GM21576 (cell line): Measurements from ENCODE around the gene SSBP1.
"Not testable (repeated sequence)": the region's sequence is repeated elsewhere in the genome, so short reads cannot be mapped to it uniquely, and the experiment has no call there.

ENCODE experiments used
- ATAC-seq: cut with Tn5 transposase; IDR thresholded peaks from one replicate; pipeline ENCODE4 v1.9.1; 2021; ENCODE audit warnings: mild to moderate bottlenecking, moderate library complexity; ENCODE audit not compliant: unreplicated experiment

Gene SSBP1, protein sequence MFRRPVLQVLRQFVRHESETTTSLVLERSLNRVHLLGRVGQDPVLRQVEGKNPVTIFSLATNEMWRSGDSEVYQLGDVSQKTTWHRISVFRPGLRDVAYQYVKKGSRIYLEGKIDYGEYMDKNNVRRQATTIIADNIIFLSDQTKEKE

DNA sequence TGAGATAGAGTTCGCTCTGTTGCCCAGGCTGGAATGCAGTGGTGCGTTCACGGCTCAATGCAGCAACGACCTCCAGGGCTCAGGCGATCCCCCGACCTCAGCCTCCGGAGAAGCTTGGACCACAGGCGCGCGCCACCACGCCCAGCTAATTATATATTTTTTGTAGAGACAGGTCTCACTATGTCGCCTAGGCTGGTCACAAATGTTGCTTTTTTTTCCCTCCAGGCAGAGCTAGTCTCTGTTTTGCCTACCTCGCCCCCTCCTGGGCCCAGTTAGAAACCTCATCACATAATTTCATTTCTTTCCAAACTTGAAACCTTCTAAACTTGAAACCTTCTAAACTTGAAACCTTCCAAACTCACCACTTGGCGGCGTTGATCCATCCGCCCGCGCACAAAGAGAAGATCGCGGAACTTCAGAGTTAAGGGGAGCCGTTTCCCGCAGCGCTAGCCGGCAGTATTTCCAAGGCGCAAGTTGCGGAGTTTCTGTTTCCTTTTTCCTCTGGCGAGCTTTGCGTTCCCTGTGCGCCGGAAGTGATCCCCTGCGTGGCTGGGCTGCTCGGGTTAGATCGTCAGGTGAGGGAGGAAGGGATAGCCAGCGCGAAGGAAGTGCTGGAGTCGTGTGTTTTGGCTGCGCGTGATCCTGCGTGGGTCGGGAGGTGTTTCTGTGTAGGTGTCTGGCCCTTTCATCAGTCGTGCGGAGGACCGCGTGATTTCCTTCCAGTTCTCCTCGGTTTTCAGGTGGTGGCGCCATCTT lies at the start of gene SSBP1:
Gene SSBP1, plus strand, starts transcription at position 523 of the 756 bp plus-strand sequence. CDS start 809 bp downstream, outside the sequence.
- peak; percentile 93 for ATAC-seq

DNA sequence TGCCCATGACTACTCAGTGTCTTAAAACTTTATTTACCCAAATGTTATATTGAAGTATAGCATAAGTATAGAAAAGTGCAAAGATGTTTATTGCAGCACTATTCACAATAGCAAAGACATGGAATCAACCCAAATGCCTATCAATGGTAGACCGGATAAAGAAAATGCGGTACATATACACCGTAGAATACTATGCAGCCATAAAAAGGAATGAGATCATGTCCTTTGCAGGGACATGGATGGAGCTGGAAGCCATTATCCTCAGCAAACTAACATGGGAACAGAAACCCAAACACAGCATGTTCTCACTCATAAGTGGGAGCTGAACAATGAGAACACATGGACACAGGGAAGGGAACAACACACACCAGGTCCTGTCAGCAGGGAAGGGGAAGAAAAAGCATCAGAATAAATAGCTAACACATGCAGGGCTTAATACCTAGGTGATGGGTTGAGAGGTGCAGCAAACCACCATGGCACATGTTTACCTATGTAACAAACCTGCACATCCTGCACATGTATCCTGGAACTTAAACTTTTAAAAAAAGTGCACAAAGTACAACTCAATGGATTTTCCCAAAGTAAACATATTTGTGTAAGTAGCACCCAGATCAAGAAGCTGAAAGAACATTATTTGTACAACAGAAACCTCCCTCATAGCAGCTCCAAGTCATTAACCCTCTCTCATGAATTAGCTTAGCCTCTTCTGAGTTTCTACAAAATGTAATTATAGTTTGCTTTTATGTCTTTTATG lies 48.9 kb upstream of the SSBP1 start:
- ATAC-seq, result not testable (repeated sequence)

DNA sequence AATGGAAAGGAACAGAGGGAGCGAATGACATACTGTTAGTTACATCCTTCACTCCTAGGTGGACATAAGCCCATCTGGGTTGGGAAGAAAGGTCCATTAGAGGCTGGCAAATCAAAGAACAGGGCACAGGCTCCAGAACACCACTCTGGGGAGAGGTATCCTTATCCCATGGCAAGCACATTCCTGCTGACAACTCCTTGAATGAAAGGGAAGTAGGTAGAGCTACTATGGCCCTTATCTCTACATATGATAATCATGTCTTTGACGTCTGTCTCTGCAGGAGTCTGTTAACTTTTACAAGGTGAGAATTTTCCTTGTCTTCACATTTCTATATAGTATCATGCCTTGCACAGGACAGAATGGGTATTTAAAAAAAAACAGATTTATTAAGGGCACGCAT lies 46.6 kb upstream of the SSBP1 start:
- ATAC-seq, result no peak

DNA sequence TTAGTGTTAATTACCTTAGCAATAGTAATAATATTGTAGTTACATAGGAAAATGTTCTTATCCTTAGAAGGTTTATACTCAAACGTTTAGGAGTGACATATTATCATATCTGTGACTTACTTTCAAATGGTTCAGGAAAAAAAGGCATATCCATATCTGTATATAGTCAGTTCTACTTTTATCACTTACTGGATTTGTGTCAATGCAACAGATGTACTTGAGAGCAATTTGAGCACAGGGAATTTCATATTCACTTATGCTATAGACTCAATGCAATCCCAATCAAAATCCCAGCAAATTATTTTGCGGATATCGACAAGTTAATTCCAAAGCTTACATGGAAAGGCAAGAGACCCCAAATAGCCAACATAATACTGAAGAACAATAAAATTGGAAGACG lies 46.2 kb upstream of the SSBP1 start:
- ATAC-seq, result no peak

DNA sequence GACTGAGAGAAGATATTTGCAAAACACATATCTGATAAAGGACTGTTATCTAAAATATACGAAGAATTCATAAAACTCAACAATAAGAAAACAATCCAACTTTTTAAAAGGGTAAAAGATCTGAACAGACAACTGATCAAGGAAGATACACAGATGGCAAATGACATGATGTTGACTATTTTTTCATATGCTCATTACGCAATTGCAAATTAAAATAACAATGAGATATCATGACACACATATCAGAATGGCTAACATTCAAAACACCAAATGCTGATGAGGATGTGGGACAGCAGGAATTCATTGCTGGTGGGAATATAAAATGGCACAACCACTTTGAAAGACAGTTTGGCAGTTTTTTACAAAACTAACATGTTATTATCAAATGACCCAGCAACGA lies 45.1 kb upstream of the SSBP1 start:
- ATAC-seq, result no peak

DNA sequence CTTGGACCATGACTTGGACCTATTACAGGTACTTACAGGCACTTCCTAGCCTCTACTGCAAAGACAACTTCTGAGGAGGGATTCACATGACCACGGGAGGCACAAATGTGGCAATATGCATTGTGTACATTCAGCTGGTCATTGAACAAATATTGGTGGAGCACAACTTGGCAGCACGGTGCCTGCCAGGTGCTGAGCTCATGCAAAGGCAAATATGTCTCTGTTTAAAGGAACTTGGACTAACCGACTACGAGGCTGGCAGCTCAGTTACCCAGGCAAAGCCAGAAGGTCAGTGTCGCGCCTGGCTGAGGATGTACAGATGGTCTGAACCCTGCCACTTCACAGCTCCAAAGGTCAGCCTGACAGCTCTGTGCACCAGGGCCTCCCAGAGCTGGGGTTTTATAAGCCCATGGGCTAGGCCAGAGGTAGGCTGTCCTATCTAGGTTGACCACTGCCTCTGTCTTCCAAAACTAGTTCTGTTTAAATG lies 42.3 kb upstream of the SSBP1 start:
- ATAC-seq, result no peak

DNA sequence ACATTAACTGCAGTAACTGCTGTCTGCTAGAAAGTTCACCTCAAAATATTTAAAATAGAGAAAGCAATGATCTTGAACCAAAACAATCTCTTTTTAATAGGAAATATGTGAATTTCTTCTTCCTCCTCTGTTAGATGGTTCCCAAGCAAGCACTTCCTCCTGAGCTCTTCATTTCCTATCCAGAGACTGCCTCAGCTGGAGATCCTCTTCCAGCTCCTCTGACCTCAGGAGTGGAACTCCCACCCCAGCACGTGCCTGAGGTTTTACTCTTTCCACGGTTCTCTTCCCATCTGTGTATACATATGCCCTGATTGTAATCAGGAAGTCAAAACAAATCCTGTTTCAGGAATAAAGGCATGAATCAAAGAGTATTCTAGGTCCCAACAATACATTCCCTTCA lies 41.8 kb upstream of the SSBP1 start:
- ATAC-seq, result no peak

DNA sequence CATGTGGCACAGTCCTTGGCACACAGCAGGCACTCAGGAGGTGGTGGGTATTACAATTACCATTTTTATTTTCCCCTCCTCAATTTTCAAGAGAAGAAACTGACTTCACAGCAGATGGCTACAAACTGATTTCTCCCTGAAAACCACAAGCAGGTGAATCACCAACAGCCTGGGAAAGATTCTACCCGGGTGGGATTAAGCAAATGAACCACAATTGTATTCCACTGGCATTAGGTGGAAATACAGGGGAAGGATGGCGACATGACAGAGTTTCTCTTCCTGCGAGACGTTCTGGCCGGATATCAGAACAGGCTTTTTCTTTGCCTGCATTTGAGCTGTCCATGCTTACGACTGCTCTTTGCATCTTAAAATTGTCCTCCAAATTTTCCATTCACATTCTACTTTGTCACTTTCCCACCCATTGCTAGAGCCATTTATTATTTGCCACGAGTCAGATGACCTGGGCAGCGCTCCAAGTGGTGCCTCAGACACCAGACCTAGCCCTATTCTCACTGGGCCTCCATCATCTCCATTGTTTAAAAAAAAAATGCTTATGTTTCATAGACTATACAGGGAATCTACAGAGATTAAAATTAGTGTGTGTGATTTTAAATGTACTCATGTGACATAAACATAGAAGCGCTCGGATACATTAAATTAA lies 40.8 kb upstream of the SSBP1 start:
- ATAC-seq, result no peak

DNA sequence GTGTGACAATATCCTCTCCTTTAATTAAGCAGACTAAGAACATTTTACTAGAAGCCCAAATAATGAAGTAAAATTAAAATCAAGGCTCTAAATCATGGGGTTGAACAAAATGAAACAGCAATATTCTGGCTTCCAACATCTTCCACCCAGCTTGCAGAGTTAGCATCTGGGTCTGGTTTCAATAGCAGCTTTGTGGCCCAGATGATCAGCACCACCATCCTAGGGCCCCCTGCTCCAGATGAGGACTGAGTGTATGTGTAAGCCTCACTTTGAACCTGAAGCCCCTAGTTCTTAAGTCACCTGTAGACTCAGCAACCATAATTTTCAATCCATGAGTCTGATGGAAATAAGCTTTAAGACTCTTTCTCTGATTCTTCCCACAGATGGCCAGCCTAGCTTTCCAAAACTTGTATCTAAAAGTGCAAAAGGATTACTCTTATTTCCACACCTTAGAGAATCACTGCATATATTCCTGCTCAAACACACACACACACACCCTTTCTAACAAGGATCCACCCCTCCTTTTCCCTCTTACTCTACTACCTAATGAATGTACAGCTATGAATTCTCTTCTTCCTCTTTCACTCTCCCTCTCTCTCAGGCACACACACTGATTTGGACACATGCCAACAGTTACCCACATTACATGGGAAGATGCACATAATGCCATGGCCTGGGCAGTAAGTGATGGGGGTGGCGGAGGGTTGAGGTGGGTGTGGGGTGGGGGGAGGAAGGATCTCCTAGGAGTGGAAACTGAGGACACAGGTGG lies 39.7 kb upstream of the SSBP1 start:
- ATAC-seq, result no peak

DNA sequence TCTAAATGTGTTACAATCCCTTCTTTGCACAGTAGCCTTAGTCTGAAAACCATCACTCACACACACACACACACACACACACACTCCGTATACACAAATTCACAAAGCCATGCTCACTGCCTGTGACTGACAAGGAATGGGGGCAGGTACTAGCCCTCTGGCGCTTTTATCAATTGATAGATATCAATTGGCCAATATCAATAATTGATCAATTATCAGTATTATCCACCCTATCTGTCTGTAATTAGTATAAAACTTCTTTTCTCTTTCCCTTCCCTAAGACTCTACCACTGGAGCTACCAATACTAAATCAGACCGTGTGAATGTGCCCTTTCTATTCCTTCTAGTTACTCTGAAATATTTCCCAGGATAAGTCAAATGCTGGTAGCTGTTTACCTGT lies 38.3 kb upstream of the SSBP1 start:
- ATAC-seq, result no peak

DNA sequence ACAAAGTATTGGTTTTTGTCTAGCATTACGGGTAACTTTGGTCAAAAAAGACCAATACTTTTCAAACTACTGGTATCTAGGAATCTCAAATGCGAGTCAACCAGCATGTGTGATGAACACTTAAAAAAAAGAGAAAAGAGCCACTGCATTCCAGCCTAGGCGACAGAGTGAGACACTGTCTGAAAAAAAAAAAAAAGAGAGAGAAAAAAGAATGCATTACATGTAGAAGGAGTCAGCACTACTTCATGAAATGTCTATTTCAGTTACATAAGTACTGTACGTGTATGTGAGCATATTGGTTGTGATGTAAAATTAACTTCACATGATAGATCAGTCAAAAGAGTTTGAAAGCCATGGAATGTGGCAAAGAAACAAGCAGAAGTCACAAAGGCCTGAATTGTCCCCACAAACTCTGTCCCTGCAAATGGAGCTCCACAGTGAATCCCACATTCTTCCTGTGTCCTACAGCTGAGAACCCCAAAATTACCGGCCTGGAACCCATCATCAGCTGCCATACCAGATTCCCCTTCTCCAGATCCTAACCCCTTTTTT lies 37.8 kb upstream of the SSBP1 start:
- ATAC-seq, result no peak

DNA sequence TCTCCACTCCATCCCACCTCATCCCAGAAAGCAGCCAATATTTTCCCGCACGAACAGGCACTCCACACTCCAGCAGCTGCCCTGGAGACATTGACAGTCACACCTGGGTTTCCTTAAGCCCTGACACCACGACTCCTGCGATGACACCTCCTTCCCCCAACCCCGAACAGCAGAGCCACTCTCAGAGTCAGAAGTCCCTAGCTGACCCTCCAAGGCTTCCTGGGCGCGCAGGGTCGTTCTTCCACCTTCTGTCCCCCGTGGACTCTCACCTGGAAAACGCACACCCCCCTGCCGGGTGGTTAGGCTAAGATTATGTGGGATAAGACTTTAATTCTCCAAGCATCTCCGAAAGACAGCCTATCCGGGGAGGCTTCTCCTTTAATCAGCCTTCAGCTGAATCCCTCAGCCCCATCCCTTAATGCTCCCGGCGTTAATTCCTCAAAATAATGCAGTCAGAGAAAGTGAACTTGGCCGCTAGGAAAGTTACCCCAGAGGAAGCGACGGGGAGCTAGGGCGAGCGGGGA lies 37.2 kb upstream of the SSBP1 start:
- ATAC-seq, result peak; percentile 1

DNA sequence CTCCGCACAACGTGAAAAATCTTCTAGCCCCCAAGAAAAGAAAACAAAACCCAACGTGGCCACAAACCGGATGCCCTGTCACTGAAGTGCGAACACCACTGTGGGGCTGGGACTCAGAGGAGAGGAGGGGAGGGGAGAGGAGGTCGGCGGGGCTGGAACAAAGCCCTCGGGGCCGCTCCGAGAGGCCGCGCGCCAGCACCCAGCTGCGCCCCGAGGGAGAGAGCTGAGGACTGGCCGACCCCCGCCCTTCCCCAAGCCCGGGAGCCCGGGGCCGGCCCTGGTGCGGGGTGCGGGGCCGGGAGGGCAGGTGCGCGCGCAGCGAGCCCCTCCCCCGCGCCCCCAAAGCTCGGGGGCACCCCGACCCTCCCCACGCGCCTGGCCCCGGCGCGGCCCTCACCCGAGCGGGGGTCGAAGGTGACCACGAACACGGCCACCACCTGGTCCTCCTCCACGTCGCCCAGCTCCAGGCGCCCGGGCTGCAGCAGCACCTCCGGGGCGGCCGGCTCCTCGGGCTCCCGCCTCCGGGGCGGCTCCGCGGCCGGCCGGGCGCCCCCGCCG lies 36.6 kb upstream of the SSBP1 start:
- ATAC-seq, result peak; percentile 80

DNA sequence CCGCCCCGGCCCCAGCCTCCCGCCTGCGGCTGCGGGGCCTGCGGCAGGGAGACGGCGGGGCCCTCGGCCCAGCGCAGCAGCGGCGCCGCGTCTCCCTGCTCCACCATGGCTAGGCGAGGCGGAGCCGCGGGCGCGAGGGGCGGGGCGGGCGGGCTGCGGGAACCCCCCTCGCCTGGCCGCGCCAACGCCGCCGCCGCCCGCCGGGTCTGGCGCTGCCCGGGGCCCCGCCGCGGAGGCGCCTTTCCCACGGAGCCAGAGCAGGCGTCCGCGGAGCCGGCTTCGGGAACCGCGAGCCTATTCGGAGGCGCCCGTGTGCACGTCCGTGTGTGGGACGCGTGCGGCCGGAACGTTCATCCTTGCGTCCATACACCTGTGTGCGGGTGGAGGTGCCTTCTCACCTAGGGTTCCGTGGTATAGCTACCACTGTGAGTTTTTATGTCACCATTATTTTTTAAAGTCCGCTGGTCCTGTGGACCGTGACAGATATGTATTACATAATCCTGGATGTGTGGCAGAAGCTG lies 36.1 kb upstream of the SSBP1 start, which contains the start of gene DENND11:
Gene DENND11, minus strand, starts transcription at position 120 of the 521 bp plus-strand sequence. Its CDS starts 13 bp downstream, at position 107.
- ATAC-seq, result peak; percentile 68

DNA sequence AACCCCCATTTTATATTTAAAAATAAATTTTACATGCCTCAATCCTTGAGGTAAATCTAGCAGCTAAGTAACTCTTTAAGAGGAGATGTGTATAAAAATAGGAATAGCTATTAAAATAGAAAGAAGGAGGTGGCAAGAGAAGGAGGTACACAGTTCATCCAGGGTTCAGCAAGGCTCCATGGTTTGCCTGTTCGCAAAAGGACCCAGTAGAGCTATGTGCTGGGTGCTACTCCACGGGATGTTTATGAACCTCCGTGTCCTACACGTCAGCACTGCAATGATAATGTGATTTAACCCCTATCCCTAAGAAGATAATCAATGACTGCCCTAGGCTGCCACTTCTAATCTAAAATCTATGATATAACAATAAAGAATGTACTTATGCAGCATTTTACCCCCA lies 35.3 kb upstream of the SSBP1 start:
- ATAC-seq, result no peak

DNA sequence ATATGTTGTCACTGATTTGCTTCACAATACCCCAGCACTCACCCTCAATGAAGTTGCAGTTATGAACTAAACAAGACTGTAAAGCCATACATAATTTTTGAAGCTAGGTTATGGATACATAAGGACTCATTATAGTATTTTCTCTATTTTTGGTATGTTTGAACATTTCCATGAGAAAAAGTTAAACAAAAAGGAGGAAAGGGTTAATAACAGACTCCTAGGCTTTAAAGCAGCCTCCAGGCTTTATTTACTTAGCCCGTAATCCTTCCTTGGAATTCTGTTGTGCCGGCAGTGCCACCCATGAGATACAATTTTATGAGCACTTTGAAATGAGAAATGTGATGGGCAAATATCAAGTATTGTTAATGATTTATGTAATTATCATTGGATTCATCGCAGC lies 34.0 kb upstream of the SSBP1 start:
- no peak for ATAC-seq

DNA sequence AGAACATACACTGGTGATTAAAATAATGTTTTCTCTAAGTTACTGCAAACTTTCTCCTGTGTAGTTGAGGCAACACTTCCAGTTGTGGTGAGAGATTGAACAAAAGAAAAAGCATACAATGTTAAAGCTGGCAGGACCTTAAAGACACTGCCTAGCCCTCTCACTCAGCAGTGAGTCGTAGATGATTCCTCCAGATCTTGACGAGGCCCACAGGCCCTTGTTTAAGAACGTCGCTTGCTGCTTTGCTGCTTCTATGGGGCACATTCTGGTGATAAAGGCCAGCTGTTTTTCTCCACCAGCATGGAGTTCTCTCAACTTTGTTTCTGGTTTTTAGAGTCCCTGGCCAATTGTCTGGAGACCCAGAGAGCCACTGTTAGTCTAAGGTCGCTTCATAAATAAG lies 33.4 kb upstream of the SSBP1 start:
- ATAC-seq, result no peak

DNA sequence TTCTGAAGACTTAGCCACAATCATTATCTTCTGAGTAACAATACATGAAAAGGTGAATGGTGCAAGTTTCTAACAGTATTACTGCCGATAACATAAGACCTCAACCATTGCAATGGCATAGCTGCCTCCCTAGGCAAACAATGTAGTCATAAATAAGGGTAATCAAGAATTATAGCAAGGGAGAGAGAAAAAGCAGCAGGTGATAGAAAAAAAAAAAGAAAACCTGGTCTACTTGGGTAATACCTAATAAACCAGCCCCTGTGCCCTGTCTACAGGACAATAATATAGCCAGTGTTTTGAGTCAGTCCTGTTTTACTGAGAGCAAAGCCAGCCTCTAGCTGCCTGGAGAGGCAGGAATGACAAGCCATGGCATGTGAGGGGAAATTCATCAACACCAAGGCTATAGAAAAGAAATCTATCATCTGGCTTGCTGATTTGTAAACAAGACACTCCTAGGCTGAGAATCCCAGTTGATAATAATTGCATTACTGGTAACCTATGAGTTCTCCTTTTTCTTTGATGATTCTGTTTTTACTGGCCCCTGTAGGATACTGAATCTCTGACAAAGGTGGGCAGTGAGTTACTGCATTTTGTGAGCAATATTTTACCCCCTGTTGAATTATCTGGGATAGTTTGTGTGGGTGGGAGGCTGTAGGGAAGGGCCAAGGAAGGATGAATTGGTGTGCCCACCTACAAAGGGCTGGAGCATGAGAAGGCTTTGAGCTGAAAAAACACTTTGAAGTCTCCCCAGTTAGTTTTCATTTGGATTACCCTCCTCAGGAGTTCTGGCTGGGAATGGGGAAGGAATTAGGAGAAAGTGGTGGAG lies 31.7 kb upstream of the SSBP1 start:
- no peak for ATAC-seq

DNA sequence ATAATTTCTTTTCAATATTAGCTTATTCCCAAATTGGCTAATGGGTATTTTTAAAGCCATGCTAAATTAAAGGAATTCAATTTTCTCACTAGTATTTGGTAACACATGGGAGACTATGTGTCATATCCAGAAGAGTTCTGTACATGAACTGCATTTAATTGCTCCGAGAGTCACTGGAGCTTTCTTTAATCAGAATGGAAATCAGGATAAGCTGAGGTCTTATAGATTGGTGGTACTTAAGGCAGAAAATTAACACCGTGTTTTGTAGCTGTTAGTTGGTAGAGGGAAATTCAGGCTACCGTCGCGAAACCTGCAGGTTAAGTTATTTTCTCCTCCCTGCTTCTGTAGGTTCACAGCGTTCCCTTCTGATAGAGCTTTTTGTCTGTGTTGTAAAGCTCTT lies 29.8 kb upstream of the SSBP1 start, which contains the start of gene WEE2:
Gene WEE2, plus strand, starts transcription at position 3 of the 400 bp plus-strand sequence. CDS start 406 bp downstream, outside the sequence.
- ATAC-seq, result no peak
